Measurements from ENCODE around the gene PCBP3. TPM values are rescaled to one million over a fixed set of nuclear protein-coding genes. Genes with fewer than 3 reads are reported as not detected.
"Not testable (repeated sequence)": the region's sequence is repeated elsewhere in the genome, so short reads cannot be mapped to it uniquely, and the experiment has no call there.

PCBP3 gene
- total RNA-seq, 1 experiment from 2014 or later: not detected

GRCh38 chr21:45805321-45805720 lies 161.8 kb downstream of the PCBP3 start:
- H3K4me3 ChIP-seq (ENCODE audit: low read depth in 2 of 2, low read length in 2 of 2): no peak overlapping the region
- no TSS peak for BruUV-seq (replicated peaks)
- intact Hi-C loops (cut with micrococcal nuclease; ENCODE audit: unreplicated experiment) (no loop called here), in situ Hi-C loops (cut with HindIII; ENCODE audit: low pct_unique_long_range_greater_than_20kb, low sequenced_read_pairs) (no loop called here)
- H3K9me3 ChIP-seq (ENCODE audit: control insufficient read depth, insufficient read depth, low read depth, low read length): no peaks in the 10 kb centered on the region
- no peak overlapping the region for H3K27ac ChIP-seq (ENCODE audit: low read length)
- no peak for TF ChIP-seq POLR2AphosphoS5 (IDR thresholded peaks at IDR 0.05; ENCODE audit: low read depth, low read length)
- TF ChIP-seq, protein P1, sequence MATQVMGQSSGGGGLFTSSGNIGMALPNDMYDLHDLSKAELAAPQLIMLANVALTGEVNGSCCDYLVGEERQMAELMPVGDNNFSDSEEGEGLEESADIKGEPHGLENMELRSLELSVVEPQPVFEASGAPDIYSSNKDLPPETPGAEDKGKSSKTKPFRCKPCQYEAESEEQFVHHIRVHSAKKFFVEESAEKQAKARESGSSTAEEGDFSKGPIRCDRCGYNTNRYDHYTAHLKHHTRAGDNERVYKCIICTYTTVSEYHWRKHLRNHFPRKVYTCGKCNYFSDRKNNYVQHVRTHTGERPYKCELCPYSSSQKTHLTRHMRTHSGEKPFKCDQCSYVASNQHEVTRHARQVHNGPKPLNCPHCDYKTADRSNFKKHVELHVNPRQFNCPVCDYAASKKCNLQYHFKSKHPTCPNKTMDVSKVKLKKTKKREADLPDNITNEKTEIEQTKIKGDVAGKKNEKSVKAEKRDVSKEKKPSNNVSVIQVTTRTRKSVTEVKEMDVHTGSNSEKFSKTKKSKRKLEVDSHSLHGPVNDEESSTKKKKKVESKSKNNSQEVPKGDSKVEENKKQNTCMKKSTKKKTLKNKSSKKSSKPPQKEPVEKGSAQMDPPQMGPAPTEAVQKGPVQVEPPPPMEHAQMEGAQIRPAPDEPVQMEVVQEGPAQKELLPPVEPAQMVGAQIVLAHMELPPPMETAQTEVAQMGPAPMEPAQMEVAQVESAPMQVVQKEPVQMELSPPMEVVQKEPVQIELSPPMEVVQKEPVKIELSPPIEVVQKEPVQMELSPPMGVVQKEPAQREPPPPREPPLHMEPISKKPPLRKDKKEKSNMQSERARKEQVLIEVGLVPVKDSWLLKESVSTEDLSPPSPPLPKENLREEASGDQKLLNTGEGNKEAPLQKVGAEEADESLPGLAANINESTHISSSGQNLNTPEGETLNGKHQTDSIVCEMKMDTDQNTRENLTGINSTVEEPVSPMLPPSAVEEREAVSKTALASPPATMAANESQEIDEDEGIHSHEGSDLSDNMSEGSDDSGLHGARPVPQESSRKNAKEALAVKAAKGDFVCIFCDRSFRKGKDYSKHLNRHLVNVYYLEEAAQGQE (IDR thresholded peaks at IDR 0.05; ENCODE audit: insufficient read depth in 1 of 2, low read depth in 2 of 2, low read length in 1 of 2): no peak
- TF ChIP-seq SIN3A (IDR thresholded peaks at IDR 0.05; ENCODE audit: borderline replicate concordance, insufficient read depth, low read depth, low read length): no peak
- TF ChIP-seq TCF7L2 (IDR thresholded peaks at IDR 0.05; ENCODE audit: low read depth, low read length): no peak
- TF ChIP-seq CTCF (IDR thresholded peaks at IDR 0.05): no peak
- no peaks in the 10 kb centered on the region for H3K4me1 ChIP-seq (ENCODE audit: control insufficient read depth, insufficient read depth, low read length)
- ATAC-seq: no peak
- no peaks in the 10 kb centered on the region for H3K36me3 ChIP-seq (ENCODE audit: control insufficient read depth, insufficient read depth, low read length)
- CTCF ChIA-PET: no interaction called here
- DNase-seq (ENCODE audit: low read depth, low spot score): no peak
- H3K27me3 ChIP-seq (ENCODE audit: control insufficient read depth, insufficient read depth, low read length): no peaks in the 10 kb centered on the region
- POLR2A ChIA-PET: no interaction called here

- in situ Hi-C loops (cut with HindIII; ENCODE audit: low pct_unique_long_range_greater_than_20kb, low sequenced_read_pairs): no loop called here
- Histone ChIP-seq H3K9me3 (ENCODE audit: control insufficient read depth, insufficient read depth, low read depth, low read length) (no peaks in the 10 kb centered on the region), H3K27me3 (ENCODE audit: control insufficient read depth, insufficient read depth, low read length) (no peaks in the 10 kb centered on the region), H3K27ac (ENCODE audit: low read length) (no peak overlapping the region), H3K36me3 (ENCODE audit: control insufficient read depth, insufficient read depth, low read length) (no peaks in the 10 kb centered on the region), H3K4me3 (ENCODE audit: low read depth in 2 of 2, low read length in 2 of 2) (no peak overlapping the region), H3K4me1 (ENCODE audit: control insufficient read depth, insufficient read depth, low read length) (no peaks in the 10 kb centered on the region)
- POLR2A ChIA-PET: no interaction called here
- BruUV-seq (replicated peaks): no TSS peak
- intact Hi-C loops (cut with micrococcal nuclease; ENCODE audit: unreplicated experiment): no loop called here
- CTCF ChIA-PET: no interaction called here
- TF ChIP-seq CTCF (IDR thresholded peaks at IDR 0.05) (no peak), POLR2AphosphoS5 (IDR thresholded peaks at IDR 0.05; ENCODE audit: low read depth, low read length) (no peak), TCF7L2 (IDR thresholded peaks at IDR 0.05; ENCODE audit: low read depth, low read length) (no peak), SIN3A (IDR thresholded peaks at IDR 0.05; ENCODE audit: borderline replicate concordance, insufficient read depth, low read depth, low read length) (no peak)
- TF ChIP-seq, protein P1 (IDR thresholded peaks at IDR 0.05; ENCODE audit: insufficient read depth in 1 of 2, low read depth in 2 of 2, low read length in 1 of 2): no peak
- ATAC-seq (no peak), DNase-seq (ENCODE audit: low read depth, low spot score) (no peak)
Measured at GRCh38 chr21:45806042-45806441, 162.5 kb downstream of the PCBP3 start.

DNA sequence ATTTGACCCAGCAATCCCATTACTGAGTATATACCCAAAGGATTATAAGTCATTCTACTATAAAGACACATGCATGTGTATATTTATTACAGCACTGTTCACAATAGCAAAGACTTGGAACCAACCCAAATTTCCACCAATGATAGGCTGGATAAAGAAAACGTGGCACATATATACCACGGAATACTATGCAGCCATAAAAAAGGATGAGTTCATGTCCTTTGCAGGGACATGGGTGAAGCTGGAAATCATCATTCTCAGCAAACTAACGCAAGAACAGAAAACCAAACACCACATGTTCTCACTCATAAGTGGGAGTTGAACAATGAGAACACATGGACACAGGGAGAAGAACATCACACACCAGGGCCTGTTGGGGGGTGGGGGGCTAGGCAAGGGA lies 165.1 kb downstream of the PCBP3 start:
- H3K36me3 ChIP-seq (ENCODE audit: control insufficient read depth, insufficient read depth, low read length); DNase-seq (ENCODE audit: low read depth, low spot score); in situ Hi-C loops (cut with HindIII; ENCODE audit: low pct_unique_long_range_greater_than_20kb, low sequenced_read_pairs); intact Hi-C loops (cut with micrococcal nuclease; ENCODE audit: unreplicated experiment); CTCF ChIA-PET; POLR2A ChIA-PET; H3K4me1 ChIP-seq (ENCODE audit: control insufficient read depth, insufficient read depth, low read length); H3K9me3 ChIP-seq (ENCODE audit: control insufficient read depth, insufficient read depth, low read depth, low read length); H3K4me3 ChIP-seq (ENCODE audit: low read depth in 2 of 2, low read length in 2 of 2); H3K27me3 ChIP-seq (ENCODE audit: control insufficient read depth, insufficient read depth, low read length); ATAC-seq; BruUV-seq (replicated peaks); H3K27ac ChIP-seq (ENCODE audit: low read length): not testable (repeated sequence)

Measured in Panc1 (cell line).